ENCODE measurements around the gene PLA2R1. TPM values are rescaled to one million over a fixed set of nuclear protein-coding genes. Genes with fewer than 3 reads are reported as not detected.

PLA2R1 gene
- total RNA-seq, 1 experiment from 2014 or later: 7.1 TPM

- DNase-seq (ENCODE audit: low read depth): no peak
Measured at GRCh38 chr2:159897081-159897480, 165.3 kb downstream of the PLA2R1 start.

GRCh38 chr2:159895258-159896065 is 167.0 kb downstream of the PLA2R1 start:
- no peak for DNase-seq (ENCODE audit: low read depth)

GRCh38 chr2:159894145-159894838 is 168.1 kb downstream of the PLA2R1 start:
- DNase-seq (ENCODE audit: low read depth): no peak

GRCh38 chr2:159892990-159893810 is 169.2 kb downstream of the PLA2R1 start:
- no peak for DNase-seq (ENCODE audit: low read depth)

- DNase-seq (ENCODE audit: low read depth): peak; percentile 84
Measured at GRCh38 chr2:159891917-159892730, 170.3 kb downstream of the PLA2R1 start.

- DNase-seq (ENCODE audit: low read depth): no peak
Measured at GRCh38 chr2:159891267-159891588, 171.2 kb downstream of the PLA2R1 start.

- DNase-seq (ENCODE audit: low read depth): peak; percentile 5
Measured at GRCh38 chr2:159890551-159891266, 171.7 kb downstream of the PLA2R1 start.

GRCh38 chr2:159882130-159882745 is 180.2 kb downstream of the PLA2R1 start:
- DNase-seq (ENCODE audit: low read depth): no peak

Other genes with a start within 250 kb of the PLA2R1 start
- 0.19 and 0.57 TPM in 2 replicates for gene LY75, start 157.9 kb downstream of the PLA2R1 start, total RNA-seq (2014; rRNA removed)
- 11.6 and 15.2 TPM in 2 replicates for gene ITGB6, start 137.7 kb upstream of the PLA2R1 start, total RNA-seq (2014; rRNA removed)

Measured in LHCN-M2 (cell line).